CD4-positive, alpha-beta memory T cell (primary cell): ENCODE data around the gene CCSER2. TPM values are rescaled to one million over a fixed set of nuclear protein-coding genes. Genes with fewer than 3 reads are reported as not detected.

Experiments
- CTCF ChIA-PET: fragments of 350-600 bp; sonication (Branson Sonifier 250); formaldehyde crosslinking; loops from one replicate; lab custom pipeline; 2021; ENCODE audit warnings: inconsistent platforms; ENCODE audit not compliant: partially characterized antibody; lab: Charles Lee
- POLR2A ChIA-PET: fragments of 350-600 bp; sonication (Branson Sonifier 250); formaldehyde crosslinking; loops from one replicate; lab custom pipeline; 2021; ENCODE audit not compliant: partially characterized antibody; lab: Charles Lee
- DNase-seq, 5 donors: peaks; one replicate each; pipeline versions ENCODE4 v3.0.0 to v3.0.0-alpha.2; 2020 to 2022; ENCODE audit warnings: mixed read lengths in 1 of 5
- H3K27ac ChIP-seq: one replicate; pipeline ENCODE4 v1.7.0; 2013; ENCODE audit warnings: low read depth, low read length
- H3K27me3 ChIP-seq: 2 replicates; pipeline ENCODE4 v1.7.0; 2013; ENCODE audit warnings: mild to moderate bottlenecking, low read length, moderate library complexity; ENCODE audit not compliant: insufficient read depth
- H3K36me3 ChIP-seq: 2 replicates; pipeline ENCODE4 v1.7.0; 2013; ENCODE audit warnings: mild to moderate bottlenecking, low read length, moderate library complexity; ENCODE audit not compliant: insufficient read depth
- H3K4me1 ChIP-seq: 2 replicates; pipeline ENCODE4 v1.7.0; 2013; ENCODE audit warnings: mild to moderate bottlenecking, low read length, moderate library complexity; ENCODE audit not compliant: insufficient read depth
- H3K4me3 ChIP-seq, 2 donors: one replicate each; pipeline ENCODE4 v1.7.0; 2013; ENCODE audit warnings: low read length in 2 of 2, mild to moderate bottlenecking in 1 of 2
- H3K9me3 ChIP-seq, 2 donors: one replicate each; pipeline ENCODE4 v1.7.0; 2013; ENCODE audit warnings: low read length in 2 of 2, control low read depth in 1 of 2; ENCODE audit not compliant: control insufficient read depth in 1 of 2
- H3K27ac Mint-ChIP-seq, 7 donors: one replicate each; pipeline ENCODE4 v1.8.0; 2020 to 2021; ENCODE audit warnings: mixed read lengths in 7 of 7, mild to moderate bottlenecking in 6 of 7, inconsistent platforms in 3 of 7, moderate library complexity in 3 of 7
- H3K27me3 Mint-ChIP-seq, 2 donors: one replicate each; pipeline ENCODE4 v1.8.0; 2020 to 2021; ENCODE audit warnings: mixed read lengths in 2 of 2
- H3K36me3 Mint-ChIP-seq, 2 donors: one replicate each; pipeline ENCODE4 v1.8.0; 2020 to 2021; ENCODE audit warnings: mixed read lengths in 2 of 2, inconsistent platforms in 1 of 2, mild to moderate bottlenecking in 1 of 2
- H3K4me1 Mint-ChIP-seq, 4 donors: one replicate each; pipeline ENCODE4 v1.8.0; 2020 to 2021; ENCODE audit warnings: mixed read lengths in 4 of 4, mild to moderate bottlenecking in 1 of 4
- H3K4me3 Mint-ChIP-seq, 8 donors: one replicate each; pipeline ENCODE4 v1.8.0; 2020 to 2021; ENCODE audit warnings: mixed read lengths in 8 of 8, mild to moderate bottlenecking in 7 of 8, moderate library complexity in 6 of 8, inconsistent platforms in 3 of 8
- H3K9me3 Mint-ChIP-seq, 8 donors: one replicate each; pipeline ENCODE4 v1.8.0; 2020 to 2021; ENCODE audit warnings: mixed read lengths in 8 of 8, mild to moderate bottlenecking in 5 of 8, inconsistent platforms in 3 of 8, moderate library complexity in 1 of 8
- intact Hi-C: fragments of 100-400 bp; cut with micrococcal nuclease; formaldehyde crosslinking; loops from one replicate; pipeline ENCODE4 v1.15.1; 2023
- polyA plus RNA-seq, 2 donors: library from polyadenylated mRNA; unstranded; fragments of 300-500 nt; fragmentation: Illumina TruSeq; gene quantifications; one replicate each; pipeline ENCODE4 v1.2.3, GENCODE V29; 2021
- total RNA-seq, 2 experiments: library from RNA; stranded (reverse); gene quantifications; one replicate each; pipeline ENCODE4 v1.2.3, GENCODE V29; 2021

CCSER2 gene
- total and polyA plus RNA-seq, 4 experiments from 2014 or later, result 89.8 to 151 (median 119) TPM

GRCh38 chr10:84565881-84566582 lies 237.6 kb downstream of the CCSER2 start:
- H3K36me3 Mint-ChIP-seq, result no peaks in the 10 kb centered on the region
- intact Hi-C loops, result no loop called here
- H3K27ac ChIP-seq, result no peak overlapping the region
- no peaks in the 10 kb centered on the region for H3K4me1 ChIP-seq
- H3K4me3 ChIP-seq, result no peak overlapping the region
- POLR2A ChIA-PET, result no interaction called here
- CTCF ChIA-PET, result no interaction called here
- H3K27me3 ChIP-seq, result no peaks in the 10 kb centered on the region
- peaks cover 0 to 2% (median under 1%) of the 10 kb centered on the region in 4 donors for H3K4me1 Mint-ChIP-seq
- H3K9me3 Mint-ChIP-seq, result no peaks in the 10 kb centered on the region
- peaks cover 29 to 39% of the 10 kb centered on the region in 2 donors for H3K27me3 Mint-ChIP-seq
- H3K4me3 Mint-ChIP-seq, result no peak overlapping the region
- no peak for DNase-seq
- H3K36me3 ChIP-seq, result no peaks in the 10 kb centered on the region
- no peaks in the 10 kb centered on the region for H3K9me3 ChIP-seq
- no peak overlapping the region for H3K27ac Mint-ChIP-seq

GRCh38 chr10:84567133-84567532 lies 238.7 kb downstream of the CCSER2 start:
- POLR2A ChIA-PET, result no interaction called here
- no peaks in the 10 kb centered on the region for H3K36me3 Mint-ChIP-seq
- no peak overlapping the region for H3K4me3 Mint-ChIP-seq
- intact Hi-C loops, result no loop called here
- peaks cover 28 to 39% of the 10 kb centered on the region in 2 donors for H3K27me3 Mint-ChIP-seq
- Histone ChIP-seq H3K9me3 (no peaks in the 10 kb centered on the region), H3K36me3 (no peaks in the 10 kb centered on the region), H3K4me1 (no peaks in the 10 kb centered on the region), H3K27ac (no peak overlapping the region), H3K4me3 (no peak overlapping the region), H3K27me3 (no peaks in the 10 kb centered on the region)
- DNase-seq, result no peak
- CTCF ChIA-PET, result interaction anchor here (0.9 kb wide), 1 partner anchor 30 kb away, joined by 3 read pairs; no protein-coding TSS in a partner anchor
- H3K9me3 Mint-ChIP-seq, result no peaks in the 10 kb centered on the region
- no peak overlapping the region for H3K27ac Mint-ChIP-seq
- H3K4me1 Mint-ChIP-seq, result peaks cover 0 to 2% (median under 1%) of the 10 kb centered on the region in 4 donors

Other genes with a start within 250 kb of the CCSER2 start
- 10 to 100 TPM; 83.4 to 88.6 TPM for gene GHITM, start 189.1 kb upstream of the CCSER2 start, total RNA-seq
- 100 to 1,000 TPM; 258 to 525 TPM for gene GHITM, start 189.1 kb upstream of the CCSER2 start, polyA plus RNA-seq
- gene GPR15LG, start 154.8 kb upstream of the CCSER2 start, total RNA-seq, result not detected
- gene GPR15LG, start 154.8 kb upstream of the CCSER2 start, polyA plus RNA-seq, result not detected
- under 1 TPM; 0.12 to 0.17 TPM for gene CDHR1, start 134.1 kb upstream of the CCSER2 start, total RNA-seq
- gene CDHR1, start 134.1 kb upstream of the CCSER2 start, polyA plus RNA-seq, result not detected
- not detected for gene LRIT2, start 103.0 kb upstream of the CCSER2 start, total RNA-seq
- not detected for gene LRIT2, start 103.0 kb upstream of the CCSER2 start, polyA plus RNA-seq
- not detected for gene LRIT1, start 87.0 kb upstream of the CCSER2 start, total RNA-seq
- not detected for gene LRIT1, start 87.0 kb upstream of the CCSER2 start, polyA plus RNA-seq
- gene RGR, start 83.5 kb upstream of the CCSER2 start, total RNA-seq, result not detected
- not detected for gene RGR, start 83.5 kb upstream of the CCSER2 start, polyA plus RNA-seq